ENCODE measurements around the gene GALNT9.

DNA sequence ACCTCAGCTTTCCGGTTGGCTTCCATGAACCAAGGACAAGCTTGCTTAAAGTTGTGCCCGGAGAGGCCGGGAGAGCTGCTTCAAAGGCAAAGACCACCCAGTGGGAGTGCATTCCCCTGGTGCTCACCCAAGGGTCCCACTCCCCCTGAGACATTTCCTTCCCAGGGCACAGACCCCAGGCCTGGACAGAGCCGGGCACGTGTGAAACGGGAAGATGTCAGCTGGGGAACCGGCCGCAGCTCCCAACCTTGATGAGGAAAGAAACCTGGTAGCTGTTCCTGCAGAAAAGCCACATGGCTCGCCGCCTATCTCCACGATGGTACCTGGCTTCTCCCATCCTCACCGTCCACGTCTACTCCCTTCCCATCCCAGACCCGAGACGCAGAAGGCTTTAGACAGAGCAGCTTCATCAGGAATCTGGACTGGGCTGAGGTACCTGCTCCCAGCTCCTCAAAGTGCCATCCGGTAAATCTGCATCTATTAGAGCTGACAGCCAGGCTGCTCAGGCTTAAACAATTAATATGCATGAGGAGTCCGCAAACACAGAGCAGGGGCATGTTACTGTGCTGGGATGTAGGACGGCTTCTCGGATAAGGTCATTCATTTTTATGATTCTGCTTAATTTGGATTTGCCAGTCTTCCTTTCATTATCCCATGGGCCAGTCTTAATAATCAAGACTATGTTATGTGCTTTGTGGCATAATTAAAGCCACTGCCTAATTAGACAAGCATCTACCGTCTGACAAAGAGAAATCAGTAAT lies 53.1 kb downstream of the GALNT9 start:
- TF ChIP-seq POLR2A (IDR thresholded peaks at IDR 0.05), result no peak
- TF ChIP-seq CTCF (IDR thresholded peaks at IDR 0.05), result no peak
